HCT116 (cell line): Measurements from ENCODE around the gene LIMS3.
"Not testable (repeated sequence)": the region's sequence is repeated elsewhere in the genome, so short reads cannot be mapped to it uniquely, and the experiment has no call there.

ENCODE experiments used
- CTCF ChIP-seq, 3 experiments: fragments of 200-600 bp in 1 of 3; sonication (generic) in 1 of 3; IDR thresholded peaks in 2 of 3; conservative IDR thresholded peaks in 1 of 3; 2 replicates each; pipeline ENCODE4 v1.5.1; 2012 to 2017; ENCODE audit warnings: low read depth in 2 of 3, low read length in 2 of 3, antibody characterized with exemption in 1 of 3, borderline replicate concordance in 1 of 3, control low read depth in 1 of 3, mild to moderate bottlenecking in 1 of 3, mixed read lengths in 1 of 3, mixed run types in 1 of 3, moderate library complexity in 1 of 3; ENCODE audit not compliant: insufficient read depth in 1 of 3
- EZH2 ChIP-seq: fragments of 200-600 bp; sonication (generic); IDR thresholded peaks from 2 replicates; pipeline ENCODE4 v1.6.1; 2017; ENCODE audit warnings: antibody characterized with exemption, mixed run types

GRCh38 chr2:109910789-109911188, 12.3 kb downstream of the LIMS3 start:
- not testable (repeated sequence) for TF ChIP-seq CTCF (IDR thresholded peaks at IDR 0.05 in 2 of 3, conservative IDR thresholded peaks at IDR 0.05 in 1 of 3; ENCODE audit: borderline replicate concordance in 1 of 3, insufficient read depth in 1 of 3, low read depth in 2 of 3, low read length in 2 of 3); EZH2
